Stimulated activated CD8-positive, alpha-beta memory T cell treated with anti-CD3 and anti-CD28 coated beads, Interleukin-4, amount 100 ng/mL, for 24 hours (primary cell): ENCODE data around the gene TMEM219.
"Not testable (repeated sequence)": the region's sequence is repeated elsewhere in the genome, so short reads cannot be mapped to it uniquely, and the experiment has no call there.

ENCODE experiments used
- DNase-seq: peaks from one replicate; pipeline ENCODE4 v3.0.0-alpha.2; 2020; ENCODE audit warnings: low read depth

Gene TMEM219

DNA sequence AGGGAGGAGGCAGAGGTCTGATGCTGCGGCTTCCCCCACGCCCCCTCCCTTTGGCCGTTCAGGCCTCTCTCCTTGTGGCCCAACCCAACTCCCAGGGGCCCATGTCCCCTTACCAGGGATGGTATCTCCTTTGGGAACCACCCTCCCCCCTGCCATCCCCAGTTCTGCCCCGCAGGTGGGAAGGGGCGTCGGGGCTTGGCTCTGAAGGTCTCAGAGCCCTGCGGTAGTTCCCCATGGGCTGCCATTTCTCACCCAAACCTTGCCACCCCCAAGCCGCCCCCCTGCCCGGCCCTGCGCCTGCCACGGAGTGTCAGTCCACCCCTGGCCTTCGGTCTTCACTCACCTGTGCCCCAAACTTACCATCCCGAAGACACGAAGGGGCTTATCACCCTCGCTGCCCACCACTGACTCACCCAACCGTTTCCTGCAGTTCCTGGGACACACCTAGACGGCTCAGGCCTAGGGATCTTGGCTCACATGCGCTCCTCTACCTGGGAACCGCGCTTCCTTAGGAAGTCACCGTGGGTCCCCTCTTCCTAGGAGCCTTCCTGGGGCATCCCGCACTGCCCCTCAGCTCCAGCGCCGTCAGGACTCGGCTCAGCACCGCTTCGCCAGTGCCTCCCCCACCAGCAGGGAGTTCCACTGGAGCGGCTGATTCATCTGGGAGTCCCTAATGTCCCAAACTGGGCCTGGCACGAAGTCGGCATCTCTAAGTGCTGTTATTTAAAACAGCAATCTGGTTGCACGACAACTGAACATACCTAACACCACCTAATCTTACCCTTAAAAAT lies 50.0 kb downstream of the TMEM219 start:
- no peak for DNase-seq

DNA sequence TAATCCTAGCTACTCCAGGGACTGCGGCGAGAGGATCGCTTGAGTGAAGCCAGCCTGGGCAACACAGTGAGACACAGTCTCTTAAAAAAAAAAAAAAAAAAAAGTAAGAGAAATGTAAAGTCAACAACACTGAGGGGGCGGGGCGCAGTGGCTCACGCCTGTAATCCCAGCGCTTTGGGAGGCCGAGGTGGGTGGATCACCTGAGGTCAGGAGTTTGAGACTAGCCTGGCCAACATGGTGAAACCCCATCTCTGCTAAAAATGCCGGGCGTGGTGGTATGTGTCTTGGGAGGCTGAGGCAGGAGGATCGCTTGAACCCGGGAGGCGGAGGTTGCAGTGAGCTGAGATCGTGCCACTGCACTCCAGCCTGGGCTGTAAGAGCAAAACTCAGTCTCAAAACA lies 50.7 kb downstream of the TMEM219 start:
- DNase-seq, result not testable (repeated sequence)

DNA sequence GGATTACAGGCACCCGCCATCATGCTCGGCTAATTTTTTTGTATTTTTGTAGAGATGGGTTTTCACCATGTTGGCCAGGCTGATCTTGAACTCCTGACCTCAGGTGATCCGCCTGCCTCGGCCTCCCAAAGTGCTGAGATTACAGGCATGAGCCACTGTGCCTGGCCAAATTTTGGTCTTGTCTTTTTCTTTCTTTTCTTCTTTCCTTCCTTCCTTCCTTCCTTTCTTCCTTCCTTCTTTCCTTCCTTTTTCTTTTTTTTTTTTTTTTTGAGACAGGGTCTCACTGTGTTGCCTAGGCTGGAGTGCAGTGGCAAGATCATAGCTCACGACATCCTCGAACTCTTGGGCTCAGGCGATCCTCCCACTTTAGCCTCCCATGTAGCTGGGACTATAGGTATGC lies 53.6 kb downstream of the TMEM219 start:
- DNase-seq, result not testable (repeated sequence)

DNA sequence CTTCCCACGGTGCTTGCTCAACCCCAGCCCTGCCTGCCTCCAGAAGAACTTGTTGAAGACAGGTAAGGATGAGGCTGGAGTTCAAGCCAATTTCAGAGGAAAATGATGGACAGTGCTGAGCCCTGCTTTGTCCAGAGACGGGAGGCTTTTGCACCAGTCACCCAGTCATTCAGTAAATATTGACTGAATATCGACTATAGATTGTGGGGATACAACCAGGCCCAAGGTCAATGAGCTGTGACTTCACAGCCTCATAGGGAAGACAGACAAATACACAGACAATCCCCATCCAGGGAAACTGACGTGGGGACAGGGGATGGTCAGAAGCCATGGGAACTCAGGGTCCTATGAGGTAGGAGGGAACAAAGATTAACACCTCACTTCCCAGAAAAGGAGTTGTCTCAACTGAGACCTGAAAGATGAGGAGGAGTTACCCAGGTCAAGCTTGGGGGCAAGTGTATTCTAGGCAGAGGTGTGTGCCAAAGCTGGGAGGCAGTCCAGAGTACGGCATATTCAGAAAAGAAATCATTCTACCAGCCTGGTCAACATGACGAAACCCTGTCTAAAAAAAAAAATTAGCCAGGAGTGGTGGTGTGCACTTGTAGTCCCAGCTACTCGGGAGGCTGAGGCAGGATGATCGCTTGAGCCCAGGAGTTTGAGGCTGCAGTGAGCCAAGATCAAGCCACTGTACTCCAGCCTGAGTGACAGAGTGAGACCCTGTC lies 54.8 kb downstream of the TMEM219 start:
- DNase-seq, result no peak

DNA sequence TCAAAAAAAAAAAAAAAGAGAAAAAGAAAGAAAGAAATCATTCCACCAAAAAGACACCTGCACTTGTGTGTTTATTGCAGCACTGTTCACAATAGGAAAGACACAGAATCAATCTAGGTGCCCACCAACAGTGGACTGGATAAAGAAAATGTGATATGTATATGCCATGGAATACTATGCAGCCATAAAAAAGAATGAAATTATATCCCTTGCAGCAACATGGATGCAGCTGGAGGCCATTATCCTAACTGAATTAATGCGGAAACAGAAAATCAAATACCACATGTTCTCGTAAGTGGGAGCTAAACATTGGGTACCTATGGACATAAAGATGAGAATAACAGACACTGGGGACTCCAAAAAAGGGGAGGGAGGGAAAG lies 55.4 kb downstream of the TMEM219 start:
- DNase-seq, result no peak

DNA sequence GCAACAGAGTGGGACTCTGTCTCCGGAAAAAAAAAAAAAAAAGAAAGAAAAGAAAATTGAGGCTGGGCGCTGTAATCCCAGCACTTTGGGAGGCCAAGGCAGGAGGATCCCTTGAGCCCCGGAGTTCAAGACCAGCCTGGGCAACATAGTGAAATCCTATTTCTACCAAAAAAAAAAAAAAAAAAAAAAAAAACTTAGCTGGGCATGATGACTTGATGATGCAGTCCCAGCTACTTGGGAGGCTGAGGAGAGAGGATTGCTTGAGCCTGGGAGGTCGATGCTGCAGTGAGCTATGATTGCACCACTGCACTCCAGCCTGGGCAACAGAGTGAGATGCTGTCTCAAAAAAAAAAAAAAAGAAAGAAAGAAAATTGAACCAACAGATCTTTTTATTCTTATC lies 56.1 kb downstream of the TMEM219 start:
- DNase-seq, result not testable (repeated sequence)

DNA sequence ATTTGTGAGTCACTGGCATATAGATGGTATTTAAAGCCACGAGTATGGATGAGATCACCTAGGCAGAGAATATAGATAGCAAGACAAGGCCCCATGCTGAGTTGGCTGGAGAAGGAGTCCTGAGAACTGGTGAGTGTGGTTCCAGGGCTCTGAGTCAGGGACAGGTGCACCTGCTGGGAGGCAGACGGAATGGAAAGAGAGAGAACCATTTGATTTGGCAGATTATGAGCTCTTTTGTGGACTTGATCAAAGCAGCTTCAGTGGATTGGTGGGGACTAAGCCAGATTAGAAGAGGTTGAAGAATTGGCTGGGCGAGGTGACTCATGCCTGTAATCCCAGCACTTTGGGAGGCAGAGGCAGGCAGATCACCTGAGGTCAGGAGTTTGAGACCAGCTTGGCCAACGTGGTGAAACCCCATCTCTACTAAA lies 56.9 kb downstream of the TMEM219 start:
- DNase-seq, result no peak
